HCT116 (cell line): Measurements from ENCODE around the gene GRIN3B. TPM values are rescaled to one million over a fixed set of nuclear protein-coding genes. Genes with fewer than 3 reads are reported as not detected.

Source experiments
- total RNA-seq: library from RNA; stranded (reverse); gene quantifications from one replicate; pipeline ENCODE4 v1.2.1, GENCODE V29; 2021; ENCODE audit not compliant: unreplicated experiment

GRIN3B gene
- total RNA-seq, 1 experiment from 2014 or later: 0.69 TPM

Other genes with a start within 250 kb of the GRIN3B start
- 38.2 TPM for gene MISP, start 249.3 kb upstream of the GRIN3B start, total RNA-seq
- gene PTBP1, start 203.0 kb upstream of the GRIN3B start, total RNA-seq: 676 TPM
- gene PLPPR3, start 178.5 kb upstream of the GRIN3B start, total RNA-seq: 0.27 TPM
- not detected for gene AZU1, start 172.6 kb upstream of the GRIN3B start, total RNA-seq
- 2.7 TPM for gene PRTN3, start 159.4 kb upstream of the GRIN3B start, total RNA-seq
- not detected for gene ELANE, start 148.1 kb upstream of the GRIN3B start, total RNA-seq
- 80.2 TPM for gene CFD, start 140.8 kb upstream of the GRIN3B start, total RNA-seq
- 73.6 TPM for gene MED16, start 107.2 kb upstream of the GRIN3B start, total RNA-seq
- gene RNU6-9, start 106.9 kb upstream of the GRIN3B start, total RNA-seq: not detected
- gene R3HDM4, start 87.2 kb upstream of the GRIN3B start, total RNA-seq: 92.3 TPM
- 5.9 TPM for gene KISS1R, start 83.1 kb upstream of the GRIN3B start, total RNA-seq
- gene ARID3A, start 74.4 kb upstream of the GRIN3B start, total RNA-seq: 21.8 TPM
- 124 TPM for gene WDR18, start 16.1 kb upstream of the GRIN3B start, total RNA-seq
- gene TMEM259, start 20.7 kb downstream of the GRIN3B start, total RNA-seq: 202 TPM
- not detected for gene RNU6-2, start 21.1 kb downstream of the GRIN3B start, total RNA-seq
- 212 TPM for gene CNN2, start 26.2 kb downstream of the GRIN3B start, total RNA-seq
- gene ABCA7, start 39.7 kb downstream of the GRIN3B start, total RNA-seq: 91.4 TPM
- gene ARHGAP45, start 66.7 kb downstream of the GRIN3B start, total RNA-seq: 30.4 TPM
- gene POLR2E, start 95.0 kb downstream of the GRIN3B start, total RNA-seq: 281 TPM
- gene GPX4, start 103.6 kb downstream of the GRIN3B start, total RNA-seq: 481 TPM
- gene SBNO2, start 173.8 kb downstream of the GRIN3B start, total RNA-seq: 66.4 TPM
- 86.9 TPM for gene STK11, start 205.4 kb downstream of the GRIN3B start, total RNA-seq
- gene CBARP, start 237.6 kb downstream of the GRIN3B start, total RNA-seq: 23.8 TPM
- 428 TPM for gene ATP5F1D, start 241.3 kb downstream of the GRIN3B start, total RNA-seq
- gene MIDN, start 248.2 kb downstream of the GRIN3B start, total RNA-seq: 146 TPM